K562 (cell line): ENCODE measurements around the gene XKR7.

Experiments
- BCLAF1 ChIP-seq, 2 experiments: fragments of 450-650 bp in 1 of 2; IDR thresholded peaks; 2 replicates each; pipeline ENCODE4 v1.6.1; 2011 to 2017; ENCODE audit warnings: low read depth in 2 of 2, antibody characterized with exemption in 1 of 2, borderline replicate concordance in 1 of 2, low read length in 1 of 2, mild to moderate bottlenecking in 1 of 2, mixed read lengths in 1 of 2; ENCODE audit not compliant: control insufficient read depth in 1 of 2
- GABPA ChIP-seq: fragments of 200-800 bp; sonication (Bioruptor generic); conservative IDR thresholded peaks from 2 replicates; pipeline ENCODE4 v1.6.1; 2016; ENCODE audit warnings: low read depth, missing genetic modification characterization, missing compliant biosample characterization
- GATAD2A ChIP-seq: fragments of 450-650 bp; IDR thresholded peaks from 2 replicates; pipeline ENCODE4 v1.6.1; 2017
- MLX ChIP-seq, 2 experiments: fragments of 450-650 bp in 1 of 2; sonication (generic) in 1 of 2; formaldehyde crosslinking; conservative IDR thresholded peaks; 2 replicates each; pipeline versions ENCODE4 v1.4.0 to v1.8.1; 2020 to 2022; ENCODE audit warnings: mild to moderate bottlenecking in 1 of 2, missing genetic modification reagents in 1 of 2
- ZNF512 ChIP-seq: IDR thresholded peaks from 2 replicates; pipeline ENCODE4 v1.6.1; 2016; ENCODE audit warnings: missing genetic modification characterization, missing compliant biosample characterization

- no peak for TF ChIP-seq GATAD2A
- no peak for TF ChIP-seq MLX (CRISPR knock-in tag; conservative IDR thresholded peaks at IDR 0.05)
- no peak for TF ChIP-seq GABPA (tag)
- no peak for TF ChIP-seq ZNF512
- TF ChIP-seq BCLAF1 (IDR thresholded peaks at IDR 0.05; ENCODE audit: borderline replicate concordance in 1 of 2, control insufficient read depth in 1 of 2, low read depth in 2 of 2, low read length in 1 of 2): no peak
These were observed 42.1 kb downstream of the XKR7 start, which contains the start of gene CCM2L for GRCh38 chr20:32010101-32010500.
